MM.1S (cell line): ENCODE measurements around the gene ZDHHC1.

Experiments
- EZH2 ChIP-seq: fragments of 300-600 bp; sonication (generic); optimal IDR thresholded peaks from 2 replicates; pipeline ENCODE3; 2017; ENCODE audit warnings: low read depth, mild to moderate bottlenecking, antibody characterized with exemption, low read length, mixed read lengths
- EZH2phosphoT487 ChIP-seq: fragments of 300-600 bp; sonication (generic); IDR thresholded peaks from 2 replicates; pipeline ENCODE4 v1.6.1; 2018; ENCODE audit warnings: antibody characterized with exemption, low read length
- TF ChIP-seq, protein P1 (sequence below): fragments of 300-600 bp; sonication (generic); IDR thresholded peaks from 2 replicates; pipeline ENCODE4 v1.5.1; 2016; ENCODE audit warnings: antibody characterized with exemption, low read length, mixed read lengths

DNA sequence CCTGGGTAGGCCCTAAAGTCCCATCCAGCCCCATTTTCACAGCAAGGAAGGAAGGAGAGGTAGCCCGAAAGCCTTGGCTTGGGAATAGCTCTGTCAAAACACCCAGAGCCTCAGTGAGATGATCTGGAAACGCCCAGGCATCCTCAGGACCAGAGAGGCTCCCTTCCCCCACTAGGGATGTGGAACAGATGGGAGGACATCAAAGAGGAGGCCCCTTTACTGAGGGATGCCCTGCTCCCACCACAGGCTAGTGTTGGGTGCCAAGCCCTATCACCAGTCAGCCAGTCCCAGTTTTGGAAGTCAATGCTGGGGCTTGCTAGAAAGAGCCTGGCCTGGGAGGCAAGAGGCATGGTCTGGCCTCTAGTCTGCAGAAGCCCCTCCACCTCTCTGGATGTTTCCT, 27.7 kb downstream of the ZDHHC1 start:
- TF ChIP-seq, protein P1, sequence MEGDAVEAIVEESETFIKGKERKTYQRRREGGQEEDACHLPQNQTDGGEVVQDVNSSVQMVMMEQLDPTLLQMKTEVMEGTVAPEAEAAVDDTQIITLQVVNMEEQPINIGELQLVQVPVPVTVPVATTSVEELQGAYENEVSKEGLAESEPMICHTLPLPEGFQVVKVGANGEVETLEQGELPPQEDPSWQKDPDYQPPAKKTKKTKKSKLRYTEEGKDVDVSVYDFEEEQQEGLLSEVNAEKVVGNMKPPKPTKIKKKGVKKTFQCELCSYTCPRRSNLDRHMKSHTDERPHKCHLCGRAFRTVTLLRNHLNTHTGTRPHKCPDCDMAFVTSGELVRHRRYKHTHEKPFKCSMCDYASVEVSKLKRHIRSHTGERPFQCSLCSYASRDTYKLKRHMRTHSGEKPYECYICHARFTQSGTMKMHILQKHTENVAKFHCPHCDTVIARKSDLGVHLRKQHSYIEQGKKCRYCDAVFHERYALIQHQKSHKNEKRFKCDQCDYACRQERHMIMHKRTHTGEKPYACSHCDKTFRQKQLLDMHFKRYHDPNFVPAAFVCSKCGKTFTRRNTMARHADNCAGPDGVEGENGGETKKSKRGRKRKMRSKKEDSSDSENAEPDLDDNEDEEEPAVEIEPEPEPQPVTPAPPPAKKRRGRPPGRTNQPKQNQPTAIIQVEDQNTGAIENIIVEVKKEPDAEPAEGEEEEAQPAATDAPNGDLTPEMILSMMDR: no peak
- no peak for TF ChIP-seq EZH2
- no peak for TF ChIP-seq EZH2phosphoT487
